Measurements from ENCODE around the gene CXCL10. TPM values are rescaled to one million over a fixed set of nuclear protein-coding genes. Genes with fewer than 3 reads are reported as not detected.

The CXCL10 gene
- total RNA-seq, 6 experiments from 2014 or later, result not detected

DNA sequence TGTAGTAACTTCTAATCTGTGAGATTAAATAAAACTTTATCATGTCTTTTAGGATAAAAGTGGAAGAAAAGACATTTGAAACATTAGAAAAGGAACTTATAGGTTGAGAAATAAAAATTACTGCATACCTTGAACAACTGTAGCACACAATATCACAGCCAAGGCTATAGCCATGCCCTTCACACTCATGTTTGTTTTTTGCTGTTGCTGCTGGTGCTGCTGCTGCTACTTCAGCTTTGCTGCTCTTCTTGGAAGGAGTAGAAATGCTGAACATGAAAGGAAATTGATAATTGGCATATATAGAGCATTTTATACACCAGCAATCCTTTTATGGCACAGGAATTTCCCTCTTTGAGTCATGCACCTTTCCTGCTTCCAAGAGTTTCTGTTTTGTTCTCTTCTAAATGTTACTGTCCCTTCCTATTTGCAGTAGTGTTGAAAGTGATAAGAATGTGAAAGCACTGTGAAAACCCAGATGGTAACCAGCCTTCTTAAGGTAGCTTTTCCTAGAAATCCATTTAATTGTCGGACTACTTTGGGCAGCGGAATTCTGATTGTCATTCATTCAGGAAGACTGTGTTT lies 12.6 kb upstream of the CXCL10 start, which contains the start of gene CXCL11:
CXCL11 (minus strand) TSS at position 272 of the 582 bp plus-strand sequence; CDS start at position 189, 83 bp downstream.
- DNase-seq, result no peak
- Mint-ChIP-seq H3K27ac (no peak within 1 kb of the TSS), H3K27me3 (ENCODE audit: insufficient read depth) (peaks cover 10% of the 10 kb centered on the region), H3K4me3 (no peak within 1 kb of the TSS), H3K36me3 (ENCODE audit: low read depth) (no peaks in the 10 kb centered on the region), H3K4me1 (ENCODE audit: low read depth) (no peaks in the 10 kb centered on the region), H3K9me3 (no peaks in the 10 kb centered on the region)
- no peak for TF ChIP-seq CTCF (IDR thresholded peaks at IDR 0.05)

DNA sequence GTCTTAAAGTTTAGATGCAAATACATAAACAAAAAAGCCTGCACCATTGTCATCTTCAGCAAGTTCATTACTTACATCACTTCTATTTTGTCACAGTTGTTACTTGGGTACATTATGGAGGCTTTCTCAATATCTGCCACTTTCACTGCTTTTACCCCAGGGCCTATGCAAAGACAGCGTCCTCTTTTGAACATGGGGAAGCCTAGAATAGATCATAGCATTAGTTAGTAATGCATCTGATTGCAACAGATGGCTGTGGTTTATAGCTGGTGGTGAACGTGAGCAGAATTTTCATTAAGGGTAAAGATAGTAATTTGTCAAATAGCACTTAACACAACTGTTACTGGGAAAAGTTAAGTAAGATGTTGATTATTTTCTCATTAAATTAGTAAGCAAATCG lies 11.8 kb upstream of the CXCL10 start:
- no peaks in the 10 kb centered on the region for H3K4me1 Mint-ChIP-seq (ENCODE audit: low read depth)
- no peak overlapping the region for H3K4me3 Mint-ChIP-seq
- no peaks in the 10 kb centered on the region for H3K36me3 Mint-ChIP-seq (ENCODE audit: low read depth)
- peaks cover 10% of the 10 kb centered on the region for H3K27me3 Mint-ChIP-seq (ENCODE audit: insufficient read depth)
- no peak for DNase-seq
- H3K9me3 Mint-ChIP-seq, result no peaks in the 10 kb centered on the region
- H3K27ac Mint-ChIP-seq, result no peak overlapping the region
- no peak for TF ChIP-seq CTCF (IDR thresholded peaks at IDR 0.05)

DNA sequence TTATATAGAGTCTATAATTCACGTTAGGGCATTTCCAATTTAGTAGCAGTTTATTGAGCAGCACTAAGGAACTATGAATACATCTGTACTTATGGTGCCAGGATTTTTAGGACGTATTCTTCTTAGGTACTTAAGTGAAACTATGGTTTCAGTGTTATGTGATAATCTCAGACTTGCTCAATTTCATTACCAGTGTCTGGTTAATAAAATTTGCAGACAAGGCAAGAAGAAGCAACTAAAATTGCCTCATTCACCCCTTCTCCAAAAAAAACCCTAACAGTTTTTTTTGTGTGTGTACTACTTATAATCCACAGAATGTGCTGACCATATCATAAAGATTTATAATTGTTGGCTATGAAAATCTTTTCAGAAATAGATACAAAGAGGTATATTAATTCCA lies 6.0 kb upstream of the CXCL10 start:
- no peak for DNase-seq
- Mint-ChIP-seq H3K36me3 (ENCODE audit: low read depth) (no peaks in the 10 kb centered on the region), H3K4me3 (no peak overlapping the region), H3K4me1 (ENCODE audit: low read depth) (no peaks in the 10 kb centered on the region), H3K27ac (no peak overlapping the region), H3K27me3 (ENCODE audit: insufficient read depth) (peaks cover 37% of the 10 kb centered on the region), H3K9me3 (no peaks in the 10 kb centered on the region)
- TF ChIP-seq CTCF (IDR thresholded peaks at IDR 0.05), result no peak

- Mint-ChIP-seq H3K27me3 (ENCODE audit: insufficient read depth) (peaks cover 39% of the 10 kb centered on the region), H3K36me3 (ENCODE audit: low read depth) (no peaks in the 10 kb centered on the region), H3K27ac (no peak overlapping the region), H3K9me3 (no peaks in the 10 kb centered on the region), H3K4me3 (peak overlapping the region; percentile 20; the same call in 1 of the 2 replicates), H3K4me1 (ENCODE audit: low read depth) (no peaks in the 10 kb centered on the region)
- no peak for DNase-seq
- no peak for TF ChIP-seq CTCF (IDR thresholded peaks at IDR 0.05)
Observed at GRCh38 chr4:76028350-76028765, 5.1 kb upstream of the CXCL10 start.

- H3K27ac Mint-ChIP-seq, result no peak overlapping the region
- no peak for TF ChIP-seq CTCF (IDR thresholded peaks at IDR 0.05)
- peaks cover 39% of the 10 kb centered on the region for H3K27me3 Mint-ChIP-seq (ENCODE audit: insufficient read depth)
- H3K36me3 Mint-ChIP-seq (ENCODE audit: low read depth), result no peaks in the 10 kb centered on the region
- DNase-seq, result no peak
- H3K4me1 Mint-ChIP-seq (ENCODE audit: low read depth), result no peaks in the 10 kb centered on the region
- H3K4me3 Mint-ChIP-seq, result no peak overlapping the region
- H3K9me3 Mint-ChIP-seq, result no peaks in the 10 kb centered on the region
Observed at GRCh38 chr4:76024065-76024464, 768 bp upstream of the CXCL10 start.
